ENCODE results near the gene ARG2. TPM values are rescaled to one million over a fixed set of nuclear protein-coding genes. Genes with fewer than 3 reads are reported as not detected.

ARG2 gene
- total RNA-seq = 35.9 and 54.9 TPM in 2 replicates

GRCh38 chr14:67619446-67620216 lies at the start of gene ARG2:
TSS of gene ARG2 (plus strand) at chr14:67619920. CDS start at chr14:67619978, 58 bp downstream.
- DNase-seq (ENCODE audit: low read depth, low spot score) = peak; percentile 87

GRCh38 chr14:67570453-67570852 lies 49.3 kb upstream of the ARG2 start:
- no peak for DNase-seq (ENCODE audit: low read depth, low spot score)

GRCh38 chr14:67571275-67571990 lies 48.3 kb upstream of the ARG2 start:
- DNase-seq (ENCODE audit: low read depth, low spot score) = peak; percentile 10

- no peak for DNase-seq (ENCODE audit: low read depth, low spot score)
Observed at GRCh38 chr14:67571991-67572323, 47.8 kb upstream of the ARG2 start.

GRCh38 chr14:67572608-67573007 lies 47.1 kb upstream of the ARG2 start:
- DNase-seq (ENCODE audit: low read depth, low spot score) = no peak

GRCh38 chr14:67573228-67574010 lies 46.3 kb upstream of the ARG2 start:
- DNase-seq (ENCODE audit: low read depth, low spot score) = no peak

- DNase-seq (ENCODE audit: low read depth, low spot score) = no peak
Observed at GRCh38 chr14:67574156-67574555, 45.6 kb upstream of the ARG2 start.

- DNase-seq (ENCODE audit: low read depth, low spot score) = no peak
Observed at GRCh38 chr14:67574806-67575205, 44.9 kb upstream of the ARG2 start.

- DNase-seq (ENCODE audit: low read depth, low spot score) = no peak
Observed at GRCh38 chr14:67575684-67576083, 44.0 kb upstream of the ARG2 start.

GRCh38 chr14:67576216-67576955 lies 43.3 kb upstream of the ARG2 start:
- no peak for DNase-seq (ENCODE audit: low read depth, low spot score)

GRCh38 chr14:67577181-67577808 lies 42.4 kb upstream of the ARG2 start:
- DNase-seq (ENCODE audit: low read depth, low spot score) = no peak

GRCh38 chr14:67577909-67578749 lies 41.6 kb upstream of the ARG2 start:
- DNase-seq (ENCODE audit: low read depth, low spot score) = no peak

GRCh38 chr14:67579040-67579439 lies 40.7 kb upstream of the ARG2 start:
- DNase-seq (ENCODE audit: low read depth, low spot score) = no peak

- no peak for DNase-seq (ENCODE audit: low read depth, low spot score)
Observed at GRCh38 chr14:67579636-67580035, 40.1 kb upstream of the ARG2 start.

- no peak for DNase-seq (ENCODE audit: low read depth, low spot score)
Observed at GRCh38 chr14:67580336-67581171, 39.2 kb upstream of the ARG2 start.

GRCh38 chr14:67581643-67582042 lies 38.1 kb upstream of the ARG2 start:
- no peak for DNase-seq (ENCODE audit: low read depth, low spot score)

- no peak for DNase-seq (ENCODE audit: low read depth, low spot score)
Observed at GRCh38 chr14:67582061-67582460, 37.7 kb upstream of the ARG2 start.

GRCh38 chr14:67583711-67584644 lies 35.7 kb upstream of the ARG2 start:
- DNase-seq (ENCODE audit: low read depth, low spot score) = peak; percentile 13

Measured in pulmonary artery endothelial cell (primary cell).